K562 (cell line): ENCODE results near the gene AP3S2. TPM values are rescaled to one million over a fixed set of nuclear protein-coding genes. Genes with fewer than 3 reads are reported as not detected.

Experiments
- ATAC-seq: fragments of 200-7000 bp; cut with Tn5 transposase; 3 replicates; pipeline ENCODE4 v1.9.1; 2020; ENCODE audit warnings: moderate library complexity
- BruUV-seq: library from RNA; stranded (reverse); fragments of 400-500 nt; replicated peaks from 2 replicates; lab custom pipeline; 2021; lab: Mats Ljungman, UMichigan
- CTCF ChIA-PET: fragments of 300-600 bp; formaldehyde crosslinking; extraction: SDS; loops from one replicate; lab custom pipeline; 2021; ENCODE audit warnings: low intra/inter-chr PET ratio; lab: Yijun Ruan, JAX
- POLR2A ChIA-PET: fragments of 300-600, 350-650 bp; sonication (Branson Sonifier 250); formaldehyde crosslinking; extraction: SDS; loops from one replicate; lab custom pipeline; 2021; ENCODE audit warnings: antibody characterized with exemption, inconsistent platforms; lab: Yijun Ruan, JAX
- DNase-seq, 4 experiments: peaks; one replicate each; pipeline versions ENCODE4 v3.0.0 to v3.0.0-alpha.2; 2011 to 2018; ENCODE audit warnings: low spot score in 3 of 4, mixed read lengths in 3 of 4; ENCODE audit errors: extremely low read depth in 1 of 4
- FAIRE-seq: peaks from 2 replicates; lab custom pipeline; 2011; peaks lifted over from hg19 to GRCh38; lab: Jason Lieb, UNC
- H2AFZ ChIP-seq: 2 replicates; pipeline ENCODE4 v1.6.0; 2011; ENCODE audit warnings: low read depth, low read length, control low read depth, inconsistent platforms
- H3K27ac ChIP-seq: fragments of 200-600 bp; 3 replicates; pipeline ENCODE4 v1.8.0; 2011; ENCODE audit warnings: low read depth, mild to moderate bottlenecking, control low read depth, inconsistent platforms, low read length, moderate library complexity, mixed read lengths; ENCODE audit errors: extremely low read depth
- H3K27me3 ChIP-seq, 2 experiments: fragments of 300-600 bp in 1 of 2; 2 replicates in 1 of 2; 3 replicates in 1 of 2; pipeline versions ENCODE4 v1.6.0 to v1.8.0; 2011; ENCODE audit warnings: inconsistent platforms in 2 of 2, low read length in 2 of 2, mild to moderate bottlenecking in 1 of 2, mixed read lengths in 1 of 2, moderate library complexity in 1 of 2; ENCODE audit not compliant: control insufficient read depth in 2 of 2, insufficient read depth in 2 of 2
- H3K36me3 ChIP-seq: fragments of 300-600 bp; 3 replicates; pipeline ENCODE4 v1.8.0; 2011; ENCODE audit warnings: mild to moderate bottlenecking, low read length, inconsistent platforms; ENCODE audit not compliant: control insufficient read depth, insufficient read depth
- H3K4me1 ChIP-seq, 2 experiments: fragments of 200-600 bp in 1 of 2; replicated peaks in 1 of 2; 2 replicates in 1 of 2; 3 replicates in 1 of 2; pipeline versions ENCODE4 v1.5.1 to v1.8.0; 2011; ENCODE audit warnings: inconsistent platforms in 2 of 2, low read length in 2 of 2, mild to moderate bottlenecking in 1 of 2, mixed read lengths in 1 of 2, moderate library complexity in 1 of 2; ENCODE audit not compliant: control insufficient read depth in 2 of 2, insufficient read depth in 2 of 2
- H3K4me2 ChIP-seq: 2 replicates; pipeline ENCODE4 v1.6.1; 2011; ENCODE audit warnings: low read length, control low read depth, inconsistent platforms, mixed read lengths; ENCODE audit not compliant: insufficient read depth
- H3K4me3 ChIP-seq: fragments of 200-600 bp; sonication (generic), shearing (Covaris generic); 2 replicates; pipeline ENCODE4 v1.5.1; 2016; ENCODE audit warnings: control low read depth, inconsistent platforms
- H3K79me2 ChIP-seq: fragments of 200-600 bp; 3 replicates; pipeline ENCODE4 v1.8.0; 2011; ENCODE audit warnings: low read length, inconsistent platforms; ENCODE audit not compliant: control insufficient read depth, insufficient read depth
- H3K9ac ChIP-seq, 2 experiments: 2 replicates each; pipeline versions ENCODE4 v1.6.0 to v1.6.1; 2011; ENCODE audit warnings: low read depth in 2 of 2, low read length in 2 of 2, control low read depth in 1 of 2, inconsistent platforms in 1 of 2, mild to moderate bottlenecking in 1 of 2, mixed read lengths in 1 of 2; ENCODE audit not compliant: insufficient read depth in 1 of 2
- H3K9me1 ChIP-seq: one replicate; pipeline ENCODE4 v1.6.0; 2011; ENCODE audit warnings: inconsistent platforms, mild to moderate bottlenecking, low read length, moderate library complexity; ENCODE audit not compliant: control insufficient read depth, insufficient read depth
- H3K9me3 ChIP-seq: replicated peaks from 2 replicates; pipeline ENCODE4 v1.5.1; 2011; ENCODE audit warnings: low read depth, low read length, inconsistent platforms; ENCODE audit not compliant: control insufficient read depth, insufficient read depth
- H4K20me1 ChIP-seq: replicated peaks from 2 replicates; pipeline ENCODE4 v1.6.1; 2011; ENCODE audit warnings: low read length, inconsistent platforms, mixed read lengths; ENCODE audit not compliant: control insufficient read depth, insufficient read depth
- ARID1B ChIP-seq: fragments of 450-650 bp; IDR thresholded peaks from 2 replicates; pipeline ENCODE4 v1.6.1; 2016; ENCODE audit warnings: antibody characterized with exemption, mild to moderate bottlenecking, inconsistent platforms
- CAMTA2 ChIP-seq: fragments of 250-450 bp; sonication (Bioruptor Pico); conservative IDR thresholded peaks from 2 replicates; pipeline ENCODE4 v1.5.1; 2022
- CBFA2T3 ChIP-seq: fragments of 450-650 bp; IDR thresholded peaks from 2 replicates; pipeline ENCODE4 v1.6.1; 2017
- CREB1 ChIP-seq, 2 experiments: sonication (generic) in 1 of 2; formaldehyde crosslinking in 1 of 2; IDR thresholded peaks; 2 replicates each; pipeline versions ENCODE4 v1.6.1 to v1.8.0; 2012 to 2022; ENCODE audit warnings: inconsistent platforms in 1 of 2, mild to moderate bottlenecking in 1 of 2, missing genetic modification reagents in 1 of 2, moderate library complexity in 1 of 2
- HMG20B ChIP-seq: fragments of 250-450 bp; sonication (Bioruptor Pico); IDR thresholded peaks from 2 replicates; pipeline ENCODE4 v1.5.0; 2021; ENCODE audit warnings: mild to moderate bottlenecking
- NONO ChIP-seq, 2 experiments: fragments of 200-400 bp in 1 of 2; fragments of 450-650 bp in 1 of 2; formaldehyde crosslinking in 1 of 2; IDR thresholded peaks; 2 replicates each; pipeline ENCODE4 v1.6.1; 2017; ENCODE audit warnings: low read depth in 2 of 2, mild to moderate bottlenecking in 2 of 2, moderate library complexity in 2 of 2, low read length in 1 of 2
- NR2C2 ChIP-seq, 2 experiments: fragments of 200-800 bp in 1 of 2; sonication (Bioruptor generic) in 1 of 2; sonication (generic) in 1 of 2; formaldehyde crosslinking in 1 of 2; IDR thresholded peaks; 2 replicates each; pipeline versions ENCODE4 v1.6.1 to v1.8.0; 2016 to 2022; ENCODE audit warnings: mild to moderate bottlenecking in 1 of 2, missing compliant biosample characterization in 1 of 2, missing genetic modification characterization in 1 of 2, missing genetic modification reagents in 1 of 2
- POU5F1 ChIP-seq: fragments of 150-350 bp; IDR thresholded peaks from 2 replicates; pipeline ENCODE4 v1.6.1; 2014; ENCODE audit warnings: borderline replicate concordance, low read length, low read depth, mild to moderate bottlenecking; ENCODE audit not compliant: partially characterized antibody
- SAFB ChIP-seq: fragments of 200-400 bp; formaldehyde crosslinking; IDR thresholded peaks from 2 replicates; pipeline ENCODE4 v1.6.1; 2017; ENCODE audit warnings: low read depth, low read length, borderline replicate concordance
- TFAM ChIP-seq: fragments of 250-450 bp; sonication (Bioruptor Pico); conservative IDR thresholded peaks from 2 replicates; pipeline ENCODE4 v1.5.0; 2021; ENCODE audit warnings: mild to moderate bottlenecking, moderate library complexity
- ZBTB8A ChIP-seq: fragments of 450-650 bp; IDR thresholded peaks from 2 replicates; pipeline ENCODE4 v1.6.1; 2018; ENCODE audit warnings: mild to moderate bottlenecking, moderate library complexity; ENCODE audit not compliant: partially characterized antibody
- ZNF384 ChIP-seq: IDR thresholded peaks from 2 replicates; pipeline ENCODE4 v1.6.1; 2012; ENCODE audit warnings: low read depth, low read length, improper control_type of control experiment
- ZNF77 ChIP-seq: fragments of 250-450 bp; sonication (Bioruptor Pico); IDR thresholded peaks from 2 replicates; pipeline ENCODE4 v1.5.0; 2020
- WGBS: fragments of 100-300 bp; shearing (Covaris generic); methylation state at CpG from one replicate; pipeline ENCODE4 v1.1.6; 2016; ENCODE audit warnings: low coverage, mixed read lengths; ENCODE audit not compliant: insufficient coverage; ENCODE audit errors: missing lambda C conversion rate; 5-methylcytosine and 5-hydroxymethylcytosine counted together
- in situ Hi-C: fragments of 300-500 bp; cut with MboI; formaldehyde crosslinking; loops from 4 replicates; pipeline ENCODE4 v1.15.0; 2018; ENCODE audit warnings: inconsistent platforms, mixed read lengths
- intact Hi-C: fragments of 100-400 bp; cut with micrococcal nuclease; formaldehyde crosslinking; loops from 2 replicates; pipeline ENCODE4 v1.14.2; 2022
- polyA plus RNA-seq, 8 experiments: library from polyadenylated mRNA; depleted of rRNA in 4 of 8; stranded (reverse) in 5 of 8; unstranded in 3 of 8; fragments of >200 nt; fragmentation: Nextera tagmentation in 2 of 8; fragmentation: Illumina TruSeq in 1 of 8; extraction: Ambion mirVana in 2 of 8; extraction: Trizol in 1 of 8; gene quantifications; 2 replicates each; pipeline versions ENCODE4 v1.2.1 to v1.2.3, GENCODE V29; 2011 to 2014; ENCODE audit warnings: inconsistent platforms in 1 of 8, missing spikeins in 1 of 8
- total RNA-seq, 7 experiments: library from RNA; depleted of rRNA in 6 of 7; stranded (reverse); fragments of >200 nt in 6 of 7; fragmentation: Illumina TruSeq in 2 of 7; extraction: Trizol in 2 of 7; gene quantifications; 2 replicates each; pipeline versions ENCODE4 v1.2.1 to v1.2.3, GENCODE V29; 2011 to 2021; ENCODE audit warnings: low replicate concordance in 1 of 7
- TF ChIP-seq, protein P1 (sequence below): fragments of 250-450 bp; sonication (Bioruptor Pico); IDR thresholded peaks from 2 replicates; pipeline ENCODE4 v1.4.0; 2020; ENCODE audit warnings: mild to moderate bottlenecking, moderate library complexity
- TF ChIP-seq, protein P2 (sequence below): sonication (generic); formaldehyde crosslinking; IDR thresholded peaks from 2 replicates; pipeline ENCODE4 v1.8.0; 2022; ENCODE audit warnings: mild to moderate bottlenecking, missing genetic modification reagents, borderline replicate concordance
- TF ChIP-seq, protein P3 (sequence below), 2 experiments: fragments of 450-650 bp in 1 of 2; sonication (generic) in 1 of 2; formaldehyde crosslinking; conservative IDR thresholded peaks; 2 replicates each; pipeline versions ENCODE4 v1.4.0 to v1.8.1; 2020 to 2022; ENCODE audit warnings: mild to moderate bottlenecking in 1 of 2, missing genetic modification reagents in 1 of 2

AP3S2 gene
- total and polyA plus RNA-seq, 9 of the 15 experiments (the other 6 are each of a cell fraction or from before 2014, with no cell fraction given), result 16.4 to 54.1 (median 37.4) TPM

DNA sequence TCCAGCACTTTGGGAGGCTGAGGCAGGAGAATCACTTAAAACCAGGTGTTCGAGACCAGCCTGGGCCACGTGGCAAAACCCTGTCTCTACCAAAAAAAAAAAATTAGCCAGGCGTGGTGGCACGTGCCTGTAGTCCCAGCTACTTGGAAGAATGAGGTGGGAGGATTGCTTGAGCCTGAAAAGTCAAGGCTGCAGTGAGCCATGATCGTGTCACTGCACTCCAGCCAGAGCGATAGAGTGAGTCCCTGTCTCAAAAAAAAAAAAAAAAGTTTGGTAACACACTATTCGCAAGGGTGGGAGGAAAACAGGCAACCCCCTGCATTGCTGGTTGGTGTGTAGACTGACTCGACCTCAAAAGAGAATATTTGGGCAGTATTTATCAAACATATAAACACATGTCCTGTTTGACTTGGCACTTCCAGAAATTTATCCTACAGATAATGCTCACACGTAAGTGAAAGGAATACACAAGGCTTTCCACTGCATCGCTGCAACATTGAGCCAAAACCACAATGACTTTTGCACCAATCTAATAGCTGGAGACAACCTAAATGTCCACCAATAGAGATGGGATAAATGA is 76.0 kb downstream of the AP3S2 start:
- no peaks in the 10 kb centered on the region for H3K36me3 ChIP-seq
- CTCF ChIA-PET, result no interaction called here
- H3K4me3 ChIP-seq, result no peak overlapping the region
- H3K4me2 ChIP-seq, result 0 out of 2 replicates have a peak overlapping the region, but pooled peaks have one; percentile 2
- in situ Hi-C loops, result no loop called here
- H2AFZ ChIP-seq, result peak overlapping the region; percentile 46
- no peaks in the 10 kb centered on the region for H3K79me2 ChIP-seq
- 0 out of 2 replicates have a peak, but pooled peaks cover 4% of the 10 kb centered on the region for H3K9me3 ChIP-seq
- no peak overlapping the region for H3K9ac ChIP-seq
- POLR2A ChIA-PET, result no interaction called here
- FAIRE-seq (no peak), DNase-seq (no peak), ATAC-seq (no peak)
- peaks cover 9 to 28% of the 10 kb centered on the region in 2 experiments for H3K4me1 ChIP-seq
- H4K20me1 ChIP-seq, result no peaks in the 10 kb centered on the region
- intact Hi-C loops, result no loop called here
- 31% methylated on average over 10 of the region's 10 CpGs for WGBS
- H3K27me3 ChIP-seq, result no peaks in the 10 kb centered on the region
- H3K9me1 ChIP-seq, result no peaks in the 10 kb centered on the region
- no peak overlapping the region for H3K27ac ChIP-seq
- BruUV-seq, result no TSS peak
- no peak for TF ChIP-seq ZNF77 (CRISPR knock-in tag)
- no peak for TF ChIP-seq CAMTA2
- TF ChIP-seq, protein P1, sequence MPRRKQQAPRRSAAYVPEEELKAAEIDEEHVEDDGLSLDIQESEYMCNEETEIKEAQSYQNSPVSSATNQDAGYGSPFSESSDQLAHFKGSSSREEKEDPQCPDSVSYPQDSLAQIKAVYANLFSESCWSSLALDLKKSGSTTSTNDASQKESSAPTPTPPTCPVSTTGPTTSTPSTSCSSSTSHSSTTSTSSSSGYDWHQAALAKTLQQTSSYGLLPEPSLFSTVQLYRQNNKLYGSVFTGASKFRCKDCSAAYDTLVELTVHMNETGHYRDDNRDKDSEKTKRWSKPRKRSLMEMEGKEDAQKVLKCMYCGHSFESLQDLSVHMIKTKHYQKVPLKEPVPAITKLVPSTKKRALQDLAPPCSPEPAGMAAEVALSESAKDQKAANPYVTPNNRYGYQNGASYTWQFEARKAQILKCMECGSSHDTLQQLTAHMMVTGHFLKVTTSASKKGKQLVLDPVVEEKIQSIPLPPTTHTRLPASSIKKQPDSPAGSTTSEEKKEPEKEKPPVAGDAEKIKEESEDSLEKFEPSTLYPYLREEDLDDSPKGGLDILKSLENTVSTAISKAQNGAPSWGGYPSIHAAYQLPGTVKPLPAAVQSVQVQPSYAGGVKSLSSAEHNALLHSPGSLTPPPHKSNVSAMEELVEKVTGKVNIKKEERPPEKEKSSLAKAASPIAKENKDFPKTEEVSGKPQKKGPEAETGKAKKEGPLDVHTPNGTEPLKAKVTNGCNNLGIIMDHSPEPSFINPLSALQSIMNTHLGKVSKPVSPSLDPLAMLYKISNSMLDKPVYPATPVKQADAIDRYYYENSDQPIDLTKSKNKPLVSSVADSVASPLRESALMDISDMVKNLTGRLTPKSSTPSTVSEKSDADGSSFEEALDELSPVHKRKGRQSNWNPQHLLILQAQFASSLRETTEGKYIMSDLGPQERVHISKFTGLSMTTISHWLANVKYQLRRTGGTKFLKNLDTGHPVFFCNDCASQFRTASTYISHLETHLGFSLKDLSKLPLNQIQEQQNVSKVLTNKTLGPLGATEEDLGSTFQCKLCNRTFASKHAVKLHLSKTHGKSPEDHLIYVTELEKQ, result no peak
- 0 out of 2 replicates have a peak, but pooled peaks have one; percentile 6 for TF ChIP-seq ARID1B
- TF ChIP-seq TFAM (CRISPR knock-in tag), result no peak
- TF ChIP-seq NONO (IDR thresholded peaks at IDR 0.05; ENCODE audit: low read depth in 2 of 2, low read length in 1 of 2), result no peak
- no peak for TF ChIP-seq NR2C2 (CRISPR knock-in tag; IDR thresholded peaks at IDR 0.05)
- TF ChIP-seq NR2C2 (tag; IDR thresholded peaks at IDR 0.05), result no peak
- TF ChIP-seq POU5F1, result no peak
- TF ChIP-seq ZBTB8A, result no peak
- no peak for TF ChIP-seq CREB1 (IDR thresholded peaks at IDR 0.05)
- no peak for TF ChIP-seq CREB1 (CRISPR knock-in tag; IDR thresholded peaks at IDR 0.05)
- TF ChIP-seq ZNF384, result peak; percentile 34; the same call in 1 of the 2 replicates
- TF ChIP-seq SAFB, result no peak
- TF ChIP-seq CBFA2T3, result 0 out of 2 replicates have a peak, but pooled peaks have one; percentile 4
- TF ChIP-seq, protein P2, sequence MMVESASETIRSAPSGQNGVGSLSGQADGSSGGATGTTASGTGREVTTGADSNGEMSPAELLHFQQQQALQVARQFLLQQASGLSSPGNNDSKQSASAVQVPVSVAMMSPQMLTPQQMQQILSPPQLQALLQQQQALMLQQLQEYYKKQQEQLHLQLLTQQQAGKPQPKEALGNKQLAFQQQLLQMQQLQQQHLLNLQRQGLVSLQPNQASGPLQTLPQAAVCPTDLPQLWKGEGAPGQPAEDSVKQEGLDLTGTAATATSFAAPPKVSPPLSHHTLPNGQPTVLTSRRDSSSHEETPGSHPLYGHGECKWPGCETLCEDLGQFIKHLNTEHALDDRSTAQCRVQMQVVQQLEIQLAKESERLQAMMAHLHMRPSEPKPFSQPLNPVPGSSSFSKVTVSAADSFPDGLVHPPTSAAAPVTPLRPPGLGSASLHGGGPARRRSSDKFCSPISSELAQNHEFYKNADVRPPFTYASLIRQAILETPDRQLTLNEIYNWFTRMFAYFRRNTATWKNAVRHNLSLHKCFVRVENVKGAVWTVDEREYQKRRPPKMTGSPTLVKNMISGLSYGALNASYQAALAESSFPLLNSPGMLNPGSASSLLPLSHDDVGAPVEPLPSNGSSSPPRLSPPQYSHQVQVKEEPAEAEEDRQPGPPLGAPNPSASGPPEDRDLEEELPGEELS (CRISPR knock-in tag), result no peak
- TF ChIP-seq, protein P3, sequence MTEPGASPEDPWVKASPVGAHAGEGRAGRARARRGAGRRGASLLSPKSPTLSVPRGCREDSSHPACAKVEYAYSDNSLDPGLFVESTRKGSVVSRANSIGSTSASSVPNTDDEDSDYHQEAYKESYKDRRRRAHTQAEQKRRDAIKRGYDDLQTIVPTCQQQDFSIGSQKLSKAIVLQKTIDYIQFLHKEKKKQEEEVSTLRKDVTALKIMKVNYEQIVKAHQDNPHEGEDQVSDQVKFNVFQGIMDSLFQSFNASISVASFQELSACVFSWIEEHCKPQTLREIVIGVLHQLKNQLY (CRISPR knock-in tag; conservative IDR thresholded peaks at IDR 0.05), result no peak
- TF ChIP-seq HMG20B (CRISPR knock-in tag), result no peak
